NAMALWA (cell line): ENCODE data around the gene TTC28.
A peak's percentile ranks its signal among the peaks of the same experiment; 100 is the strongest.
"Not testable (repeated sequence)": the region's sequence is repeated elsewhere in the genome, so short reads cannot be mapped to it uniquely, and the experiment has no call there.

Experiments used
- DNase-seq: peaks from one replicate; pipeline ENCODE4 v3.0.0-alpha.2; 2015; ENCODE audit warnings: low spot score

Gene TTC28

DNA sequence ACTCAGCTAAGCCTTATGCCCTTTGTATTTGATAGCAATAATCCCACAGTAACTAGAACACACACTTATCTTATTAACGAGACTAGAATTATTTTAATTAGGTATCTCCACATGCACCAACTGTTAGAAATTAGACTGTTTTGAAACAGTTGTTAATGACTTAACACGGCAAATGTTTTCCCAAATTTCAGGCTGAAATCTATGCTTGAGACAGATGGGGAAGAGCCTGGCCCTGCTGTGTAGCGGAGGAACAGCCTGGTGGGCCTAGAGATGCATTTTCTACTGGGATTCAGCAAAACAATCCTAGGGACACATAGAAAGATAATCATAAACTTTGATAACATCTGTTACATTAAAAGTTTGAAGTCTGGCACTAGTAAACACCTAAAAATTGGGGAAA, 273.4 kb downstream of the TTC28 start:
- DNase-seq = no peak

DNA sequence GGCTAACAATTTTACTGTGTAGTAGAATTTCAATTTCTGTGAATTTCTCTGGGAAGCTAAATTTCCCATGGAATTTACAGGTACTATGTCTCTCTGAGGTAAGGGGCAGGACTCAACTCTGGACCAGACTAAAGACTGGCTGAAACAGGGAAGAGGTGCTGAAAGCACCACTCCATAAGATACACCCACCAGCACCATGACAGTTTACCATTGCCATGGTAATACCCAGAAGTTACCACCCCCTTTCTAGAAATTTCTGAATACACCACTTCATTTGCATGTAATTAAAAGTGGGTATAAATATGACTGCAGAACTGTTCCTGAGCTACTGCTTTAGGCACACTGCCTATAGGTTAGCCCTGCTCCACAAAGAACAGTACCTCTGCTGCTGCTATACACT, 274.1 kb downstream of the TTC28 start:
- DNase-seq = no peak

DNA sequence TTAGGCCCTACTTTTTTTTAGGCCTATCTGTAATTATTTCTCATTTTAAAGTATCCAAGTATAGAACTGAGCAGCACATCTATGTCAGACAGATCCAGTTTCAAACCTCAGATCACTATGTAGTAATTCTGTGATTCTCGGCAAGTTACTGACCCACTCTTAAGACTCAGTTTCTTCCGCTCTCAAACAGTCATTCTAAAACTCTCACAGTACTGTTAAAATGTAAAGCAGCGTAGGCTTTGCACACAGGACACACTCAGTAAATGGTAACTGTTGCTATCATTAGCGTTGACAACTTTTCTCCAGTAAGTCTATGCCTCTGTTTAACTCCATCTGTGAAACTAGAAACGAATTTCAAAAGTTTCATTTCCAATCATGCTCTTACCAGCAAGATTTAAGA, 277.1 kb downstream of the TTC28 start:
- DNase-seq = no peak

DNA sequence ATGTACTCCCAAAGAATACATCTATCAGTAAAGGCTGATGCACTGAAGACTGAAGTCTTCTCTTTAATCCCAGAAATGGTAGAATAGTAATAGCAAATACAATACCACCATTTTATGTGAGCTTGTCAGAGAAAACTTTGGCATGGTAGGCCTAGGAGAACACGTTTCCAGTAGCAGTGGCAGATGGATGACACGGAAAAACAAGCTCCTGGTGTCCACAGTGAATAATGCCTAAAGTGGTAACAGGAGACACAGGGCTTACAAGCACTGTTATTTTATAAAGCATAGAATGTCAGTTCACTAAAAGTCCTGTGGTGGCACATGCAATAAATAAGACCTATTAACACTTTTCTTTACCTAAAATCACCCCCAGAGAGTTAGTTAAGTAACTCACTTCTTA, 277.6 kb downstream of the TTC28 start:
- no peak for DNase-seq

DNA sequence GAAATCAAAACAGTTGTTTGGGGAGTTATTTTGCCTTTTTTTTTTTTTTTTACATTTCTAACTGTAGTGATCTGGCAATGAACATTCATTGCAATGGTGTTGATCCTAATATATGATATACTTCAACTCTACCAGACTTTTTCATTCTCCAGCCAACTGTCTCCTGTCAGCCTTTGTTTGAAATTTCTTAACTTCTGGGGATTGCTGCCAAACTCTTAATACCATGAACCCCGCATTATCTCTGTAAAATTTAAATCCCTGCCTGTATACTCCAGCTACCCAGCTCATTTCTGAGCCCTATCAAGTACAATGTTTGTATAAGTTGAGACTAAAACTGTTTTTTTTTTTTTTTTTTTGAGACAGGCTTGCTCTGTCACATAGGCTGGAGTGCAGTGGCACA, 280.7 kb downstream of the TTC28 start:
- DNase-seq = no peak

DNA sequence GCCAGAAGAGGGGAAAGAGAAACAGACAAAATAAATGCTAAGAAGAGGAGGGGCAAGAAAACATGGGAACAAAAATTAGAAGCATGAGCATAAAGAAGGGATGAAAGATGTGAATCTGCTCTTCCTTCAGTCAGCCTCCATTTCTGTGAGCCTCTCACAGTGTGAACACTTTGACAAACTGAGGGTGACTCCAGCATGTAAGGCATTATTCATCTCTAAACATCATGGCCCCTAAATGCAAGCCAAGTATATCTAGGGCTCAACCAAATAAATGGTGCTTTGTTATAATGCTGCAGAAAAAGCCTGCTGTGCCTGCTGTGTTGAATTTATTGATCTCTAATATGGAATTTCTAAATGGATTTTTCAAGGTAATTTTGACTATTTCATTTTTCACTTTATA, 281.3 kb downstream of the TTC28 start:
- no peak for DNase-seq

DNA sequence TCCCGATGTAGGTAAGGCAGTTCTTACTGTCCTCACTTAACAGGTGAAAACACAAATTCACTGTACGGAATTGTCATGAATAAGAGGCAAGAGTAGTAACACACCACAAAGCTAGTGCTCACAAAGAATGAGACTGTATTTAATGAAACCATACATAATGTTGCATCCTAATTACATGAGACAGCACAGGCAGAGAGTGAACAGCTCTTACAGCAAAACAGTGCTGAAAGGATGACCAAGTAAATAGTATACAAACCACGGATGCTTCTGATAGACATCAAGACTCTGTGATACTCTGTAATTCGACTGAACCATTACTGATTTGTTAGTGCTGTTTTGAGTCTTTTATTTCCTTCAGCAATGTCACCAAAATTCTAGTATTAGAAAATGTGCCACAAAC, 282.3 kb downstream of the TTC28 start:
- DNase-seq = no peak

DNA sequence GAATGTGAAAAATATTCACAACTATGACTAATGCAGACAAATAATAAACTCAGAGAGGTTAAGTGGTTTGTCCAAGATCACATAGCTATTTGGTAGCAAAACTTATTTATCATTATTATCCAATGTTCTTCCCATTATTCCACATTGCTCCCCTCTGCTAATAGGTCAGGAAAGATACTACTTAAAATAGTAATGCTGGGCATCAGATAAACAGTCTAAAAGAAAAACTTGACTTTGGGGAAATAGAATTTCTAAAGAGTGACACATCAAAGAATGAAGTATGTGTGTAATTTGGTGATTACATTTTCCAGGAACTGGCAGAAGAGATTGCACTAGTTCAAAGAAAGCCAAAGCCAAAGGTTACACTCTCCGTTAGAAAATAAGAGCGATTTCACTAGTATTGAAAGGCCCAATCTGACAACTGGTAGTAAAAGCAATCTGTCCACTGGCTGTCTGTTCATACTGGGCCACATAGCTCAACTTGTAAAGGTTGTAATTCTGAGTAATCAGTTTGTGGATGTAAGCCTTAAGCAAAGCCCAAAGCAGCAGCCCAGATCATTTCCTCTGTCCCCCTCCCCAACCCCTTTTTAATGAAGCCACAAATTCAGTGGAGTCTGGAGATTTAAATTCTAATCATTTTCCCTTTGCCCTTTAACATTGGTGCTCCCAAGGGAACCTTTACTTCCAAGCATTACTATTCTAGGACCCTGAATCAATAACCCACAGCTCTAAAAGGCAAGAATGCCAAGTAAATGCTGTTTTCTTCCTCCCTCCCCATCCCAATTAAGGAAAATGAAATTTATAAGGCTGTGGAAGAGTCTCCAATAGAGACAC, 283.5 kb downstream of the TTC28 start:
- no peak for DNase-seq

DNA sequence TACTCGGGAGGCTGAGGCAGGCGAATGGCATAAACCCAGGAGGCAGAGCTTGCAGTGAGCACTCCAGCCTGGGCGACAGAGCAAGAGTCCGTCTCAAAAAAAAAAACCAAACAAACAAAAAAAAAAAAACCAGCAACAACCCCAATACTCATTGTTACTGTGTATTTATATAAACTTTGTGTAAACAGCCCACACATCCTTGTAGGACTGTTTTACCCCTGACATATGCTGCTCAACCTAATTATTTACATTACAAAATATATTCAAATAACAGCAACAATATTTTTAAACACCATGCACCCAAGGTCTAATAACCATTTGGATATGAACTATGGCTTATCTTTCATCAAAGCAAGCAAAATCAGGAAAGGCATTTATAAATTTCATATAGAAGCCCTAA, 284.1 kb downstream of the TTC28 start:
- DNase-seq = no peak

DNA sequence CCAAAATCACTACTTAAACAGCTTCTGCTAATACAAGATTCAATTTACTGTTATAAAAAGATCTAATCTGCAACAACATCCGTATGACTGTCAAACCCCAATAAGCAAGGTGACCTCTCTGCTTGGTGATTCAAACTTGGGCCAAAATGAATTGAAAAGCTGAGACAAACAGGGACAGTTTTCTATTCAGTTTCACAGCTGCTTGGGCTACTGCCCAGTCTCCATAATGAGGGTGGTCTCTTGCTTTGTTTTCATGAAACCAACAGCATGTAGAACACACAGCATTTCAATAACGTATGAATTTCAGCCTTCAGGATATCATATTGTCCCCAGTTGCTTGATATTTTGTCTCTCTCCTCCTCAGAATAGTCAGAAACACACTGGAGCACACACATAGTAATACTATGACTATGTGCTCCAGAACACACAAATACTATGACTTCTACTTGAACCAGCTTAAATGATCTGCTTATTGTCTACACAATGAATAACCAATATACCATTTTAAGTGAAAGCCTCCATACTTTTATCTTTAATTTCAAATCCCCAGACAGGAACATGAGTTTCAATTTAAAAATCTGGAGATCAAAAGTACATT, 285.0 kb downstream of the TTC28 start:
- DNase-seq = no peak

DNA sequence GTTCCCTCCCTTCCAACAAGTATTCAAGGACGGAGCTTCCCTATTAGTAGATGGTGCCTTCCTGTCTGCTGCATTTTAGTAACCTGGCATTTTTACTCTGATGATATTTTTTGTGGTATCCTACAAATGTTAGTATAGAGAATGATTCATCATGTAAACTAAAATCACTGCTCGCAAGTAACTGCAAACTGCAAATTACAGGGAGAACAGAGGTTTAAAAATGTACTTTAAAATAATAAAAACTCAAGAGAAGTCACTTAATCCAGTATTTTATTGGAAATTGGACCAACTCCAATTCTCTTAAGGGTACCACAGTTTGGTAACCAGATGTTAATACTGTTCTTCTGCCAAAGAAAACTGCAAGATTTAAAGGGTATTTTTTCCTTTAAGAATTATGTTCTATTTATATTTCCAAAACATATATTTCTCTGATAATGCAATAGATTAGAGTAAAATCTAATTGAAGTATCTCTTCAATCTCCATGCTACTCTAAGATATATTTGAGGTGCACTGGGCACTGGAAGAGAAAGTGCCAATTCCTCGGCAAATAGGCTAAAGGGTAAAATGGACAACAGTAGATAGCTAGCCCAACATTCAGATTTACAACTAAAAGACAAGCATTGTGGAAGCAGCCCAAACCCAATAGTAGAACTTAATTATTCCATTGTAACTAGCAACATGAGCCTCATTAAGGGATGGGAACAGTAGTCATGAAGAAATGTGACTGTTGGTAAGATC, 298.0 kb downstream of the TTC28 start:
- DNase-seq = no peak

DNA sequence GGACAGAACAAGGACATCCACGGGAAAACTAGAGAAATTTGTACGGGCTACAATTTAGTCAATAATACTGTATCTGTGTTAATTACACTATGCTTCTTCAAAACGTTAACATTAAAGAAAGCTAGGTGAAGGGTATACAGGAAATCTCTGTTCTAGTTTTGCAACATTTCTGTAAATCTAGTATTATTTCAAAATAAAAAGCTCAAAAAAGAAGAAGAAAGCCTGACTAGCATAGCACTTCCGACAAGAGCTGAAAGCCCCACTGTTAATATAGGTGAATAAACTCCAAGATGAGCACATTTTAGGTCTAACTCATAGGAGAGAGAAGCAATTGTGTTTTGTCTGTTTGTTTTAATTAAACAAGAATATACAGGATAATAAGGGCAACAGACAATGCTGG, 299.7 kb downstream of the TTC28 start:
- DNase-seq = no peak

DNA sequence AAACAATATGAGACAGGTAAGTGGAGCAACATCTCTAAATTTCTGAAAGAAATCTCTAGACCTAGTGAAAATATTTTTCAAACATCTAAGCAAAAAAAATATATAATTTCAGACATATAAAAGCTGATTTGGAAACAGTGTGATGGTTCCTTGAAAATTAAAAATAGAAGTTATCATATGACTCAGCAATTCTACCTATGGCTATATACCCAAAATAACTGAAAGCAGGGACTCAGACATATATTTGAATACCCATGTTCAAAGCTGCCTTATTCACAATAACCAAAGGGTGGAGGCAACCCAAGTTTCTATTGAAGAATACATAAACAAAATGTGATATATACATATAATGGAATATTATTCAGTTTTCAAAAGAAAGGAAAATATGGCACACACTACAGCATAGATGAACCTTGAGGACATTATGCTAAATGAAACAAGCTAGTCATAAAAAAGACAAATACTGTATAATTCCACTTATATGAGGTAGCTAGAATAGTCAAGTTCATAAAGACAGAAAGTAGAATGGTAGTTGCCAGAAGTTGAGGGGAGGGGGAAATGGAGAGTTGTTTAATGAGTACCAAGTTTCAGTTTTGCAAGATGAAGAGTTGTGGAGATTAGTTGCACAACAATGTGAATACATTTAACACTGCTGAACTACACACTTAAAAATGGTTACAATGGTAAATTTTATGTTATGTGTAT, 300.4 kb downstream of the TTC28 start:
- no peak for DNase-seq

DNA sequence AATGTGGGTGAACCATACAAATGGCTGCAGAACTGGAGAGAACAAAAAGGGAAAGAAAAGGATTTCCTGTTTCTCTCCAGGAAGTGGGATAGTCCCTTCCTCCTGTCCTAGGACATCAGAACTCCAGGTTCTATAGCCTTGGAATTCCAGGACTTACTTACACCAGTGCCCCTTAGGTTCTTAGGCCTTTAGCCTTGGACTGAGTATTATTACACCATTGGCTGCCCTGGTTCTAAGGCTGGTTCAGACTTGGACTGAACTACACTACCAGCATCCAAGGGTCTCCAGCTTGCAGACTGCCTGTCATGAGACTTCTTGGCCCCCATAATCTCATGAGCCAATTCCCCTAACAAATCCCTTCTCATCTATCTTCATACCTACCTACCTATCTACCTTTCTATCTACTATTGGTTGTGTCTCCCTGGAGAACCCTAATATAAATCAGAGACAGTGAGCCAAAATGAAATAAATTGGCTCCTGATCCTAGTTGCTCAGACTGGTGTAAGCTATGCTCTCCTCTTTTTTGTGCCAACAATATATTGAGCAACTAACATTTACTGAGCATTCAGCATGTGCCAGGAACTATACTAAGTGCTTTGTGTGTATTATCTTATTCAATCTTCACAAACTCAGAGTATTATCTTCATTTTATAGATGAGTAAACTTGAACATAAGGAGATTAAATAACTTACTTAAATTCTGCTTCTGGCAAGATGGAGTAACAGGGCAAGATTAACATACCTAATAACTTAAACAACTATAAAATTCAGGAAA, 303.7 kb downstream of the TTC28 start:
- DNase-seq = no peak

DNA sequence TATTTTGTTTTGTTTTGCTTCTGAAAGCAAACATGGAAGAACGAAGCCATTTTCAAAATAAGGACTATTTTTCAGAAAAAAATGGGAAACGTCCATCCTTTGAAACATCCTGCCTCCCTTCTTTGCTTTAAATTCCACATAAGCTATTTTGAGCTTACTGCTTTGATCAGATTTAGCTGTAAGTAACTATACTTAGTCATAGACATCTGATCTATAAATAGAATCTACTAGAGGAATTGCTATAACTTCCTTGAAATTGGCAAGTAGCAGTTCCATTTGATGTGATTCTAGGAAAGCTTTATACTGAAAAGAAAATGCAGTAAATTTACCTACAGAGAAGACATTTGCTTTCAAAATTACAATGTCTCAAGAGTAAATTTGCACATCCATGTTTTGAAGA, 305.8 kb downstream of the TTC28 start:
- DNase-seq = no peak

DNA sequence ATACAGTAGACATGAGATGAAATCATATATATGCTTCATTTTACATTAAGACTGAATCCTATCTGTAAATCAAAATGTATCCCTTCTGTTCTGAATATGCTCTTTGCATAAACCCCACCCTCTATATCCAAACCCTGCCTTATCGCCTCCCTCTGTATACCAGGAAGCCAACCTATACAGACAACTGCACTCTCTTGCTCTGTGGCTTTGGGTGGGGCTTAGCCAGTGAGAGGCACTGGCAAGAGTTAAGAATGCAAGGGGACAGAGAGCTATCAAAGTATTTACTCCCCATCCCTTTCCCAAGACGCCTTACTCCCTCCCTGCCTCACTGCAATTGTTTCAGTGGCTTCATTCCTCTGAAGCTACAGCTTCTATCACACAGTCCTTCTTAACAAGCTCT, 309.8 kb downstream of the TTC28 start:
- peak; percentile 3 for DNase-seq

DNA sequence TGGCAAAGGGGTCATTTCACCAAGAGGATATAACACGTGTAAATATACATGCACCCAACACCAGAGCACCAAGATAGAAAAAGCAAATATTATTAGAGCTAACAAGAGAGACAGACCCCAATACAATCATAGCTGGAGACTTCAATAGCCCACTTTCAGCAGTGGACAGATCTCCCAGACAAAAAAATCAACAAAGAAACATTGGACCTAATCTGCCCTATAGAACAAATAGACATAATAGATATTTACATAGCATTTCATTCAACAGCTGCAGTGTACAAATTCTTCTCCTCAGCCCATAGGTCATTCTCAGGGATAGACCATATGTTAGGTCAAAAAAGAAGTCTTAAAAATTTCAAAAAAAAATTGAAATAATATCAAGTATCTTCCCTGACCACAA, 312.8 kb downstream of the TTC28 start:
- no peak for DNase-seq

DNA sequence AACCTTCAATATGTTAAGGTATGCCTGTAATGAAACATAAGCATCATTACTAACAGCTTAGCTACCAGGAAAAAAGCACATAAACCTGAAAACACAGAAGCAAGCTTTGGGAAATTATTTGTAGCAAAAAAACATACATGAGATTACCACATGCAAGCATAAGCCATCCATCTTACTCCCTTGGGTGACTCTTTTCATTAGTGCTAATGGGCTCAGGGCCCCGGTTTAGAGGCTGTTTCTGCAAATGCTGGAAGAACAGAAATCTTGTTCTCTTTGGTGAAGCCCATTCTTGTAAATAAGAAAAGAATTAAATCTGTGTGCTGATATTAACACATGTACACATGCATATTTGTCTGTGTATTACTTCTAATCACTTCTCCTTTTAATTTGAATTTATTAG, 314.3 kb downstream of the TTC28 start:
- no peak for DNase-seq

DNA sequence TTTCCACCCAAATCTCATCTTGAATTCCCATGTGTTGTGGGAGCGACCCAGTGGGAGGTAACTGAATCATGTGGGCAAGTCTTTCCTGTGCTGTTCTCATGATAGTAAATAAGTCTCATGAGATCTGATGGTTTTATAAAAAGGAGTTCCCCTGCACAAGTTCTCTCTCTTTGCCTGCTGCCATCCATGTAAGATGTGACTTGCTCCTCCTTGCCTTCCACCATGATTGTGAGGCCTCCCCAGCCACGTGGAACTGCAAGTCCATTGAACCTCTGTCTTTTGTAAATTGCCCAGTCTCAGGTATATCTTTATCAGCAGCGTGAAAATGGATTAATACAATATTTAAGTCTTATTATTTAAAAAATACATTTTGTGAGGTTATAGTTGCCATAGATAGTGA, 315.5 kb downstream of the TTC28 start:
- DNase-seq = not testable (repeated sequence)

DNA sequence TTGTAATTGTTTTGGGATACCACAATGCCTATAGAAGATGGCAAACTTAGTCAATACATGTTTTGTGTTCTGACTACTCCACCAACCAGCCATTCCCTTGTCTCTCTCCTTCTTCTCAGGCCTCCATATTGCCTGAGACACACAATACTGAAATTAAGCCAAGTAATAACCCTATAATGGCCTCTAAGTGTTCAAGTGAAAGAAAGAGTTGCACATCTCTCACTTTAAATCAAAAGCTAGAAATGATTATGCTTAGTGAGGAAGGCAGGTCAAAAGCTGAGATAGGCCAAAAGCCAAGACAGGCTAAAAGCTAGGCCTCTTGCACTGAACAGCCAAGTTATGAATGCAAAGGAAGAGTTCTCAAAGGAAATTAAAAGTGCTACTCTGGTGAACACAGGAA, 318.7 kb downstream of the TTC28 start:
- no peak for DNase-seq

DNA sequence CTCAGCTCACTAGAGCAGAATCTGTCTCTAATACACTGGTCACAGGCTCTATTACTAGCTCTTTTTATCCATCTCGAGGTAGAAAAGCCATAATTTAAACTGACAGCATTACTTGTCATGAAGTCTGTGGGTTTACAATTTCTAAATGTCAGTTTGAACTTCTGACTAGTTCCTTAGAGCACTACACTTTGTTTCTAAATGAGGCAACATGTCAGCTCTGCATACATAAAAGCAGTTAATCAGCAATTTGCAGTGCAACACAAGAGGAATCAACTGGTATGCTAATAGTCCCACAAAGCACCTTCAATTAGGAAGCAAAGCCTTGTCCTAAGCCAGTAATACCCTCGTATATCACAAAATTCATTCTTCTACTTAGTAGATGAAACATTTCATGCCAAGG, 321.3 kb downstream of the TTC28 start:
- no peak for DNase-seq

DNA sequence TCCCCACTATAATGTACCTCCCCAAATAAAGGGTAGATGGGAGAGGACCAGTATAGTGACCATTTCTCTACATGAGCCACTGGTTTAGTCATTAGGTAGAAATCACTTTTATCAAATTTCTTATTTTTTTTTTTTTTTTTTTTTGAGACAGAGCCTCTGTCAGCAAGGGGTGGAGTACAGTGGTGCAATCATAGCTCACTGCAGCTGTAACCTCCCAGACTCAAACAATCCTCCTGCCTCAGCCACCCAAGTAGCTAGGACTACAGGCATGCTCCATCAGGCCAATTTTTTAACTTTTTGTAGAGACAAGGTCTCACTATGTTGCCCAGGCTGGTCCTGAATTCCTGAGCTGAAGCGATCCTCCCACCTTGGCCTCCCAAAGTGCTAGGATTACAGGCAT, 322.4 kb downstream of the TTC28 start:
- no peak for DNase-seq
